SH-SY5Y (cell line): ENCODE results near the gene CDC34.

Experiments used
- GATA2 ChIP-seq: IDR thresholded peaks from 2 replicates; pipeline ENCODE4 v1.6.1; 2011; ENCODE audit warnings: mild to moderate bottlenecking, low read depth, low read length
- GATA3 ChIP-seq: IDR thresholded peaks from 2 replicates; pipeline ENCODE4 v1.6.1; 2011; ENCODE audit warnings: low read depth, mild to moderate bottlenecking, low read length, moderate library complexity

DNA sequence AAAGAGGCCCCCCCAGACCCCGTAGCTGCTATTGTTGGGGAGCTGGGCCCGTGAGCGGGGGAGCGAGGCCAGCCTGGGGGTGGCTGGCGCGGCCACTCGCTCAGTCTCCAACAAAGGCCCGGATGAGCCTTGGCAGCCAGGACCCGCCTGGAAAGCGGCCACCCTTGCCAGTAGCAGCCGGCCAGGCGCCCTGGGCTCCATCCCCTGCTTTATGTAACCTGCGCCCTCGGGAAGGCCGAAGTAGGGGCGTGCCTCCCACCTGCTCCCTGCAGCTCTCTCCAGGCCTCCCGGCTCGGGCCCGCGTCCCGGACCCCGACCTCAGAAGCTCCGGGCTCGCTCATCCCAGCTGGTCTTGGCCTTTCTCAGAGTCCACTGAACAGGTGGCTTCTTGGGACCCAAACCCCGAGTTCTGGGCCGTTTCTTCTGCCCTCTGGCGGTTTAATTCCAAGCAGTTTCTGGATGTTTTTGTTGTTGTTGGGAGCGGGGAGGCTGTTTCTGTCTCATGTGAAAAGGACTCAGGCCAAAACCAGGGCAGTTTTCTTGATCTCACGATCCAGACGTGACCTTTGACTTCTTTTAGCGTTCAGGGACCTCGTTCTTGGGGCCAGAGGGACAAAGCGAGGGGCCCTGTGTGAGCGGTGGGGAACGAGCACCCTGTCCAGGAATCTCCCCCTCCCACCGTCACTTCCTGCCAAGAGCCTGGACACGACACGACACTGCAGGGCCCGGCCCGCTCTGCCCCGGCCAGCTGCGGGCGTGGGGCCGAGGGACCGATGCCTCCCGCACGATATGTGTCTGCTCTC, 1.2 kb downstream of the CDC34 start:
- no peak for TF ChIP-seq GATA3
- TF ChIP-seq GATA2 = no peak
